ENCODE data around the gene METAP2.
"Not testable (repeated sequence)": the region's sequence is repeated elsewhere in the genome, so short reads cannot be mapped to it uniquely, and the experiment has no call there.

The METAP2 gene
- total RNA-seq, result 60.8 to 74.5 (median 69.5) reads per million in 3 donors

DNA sequence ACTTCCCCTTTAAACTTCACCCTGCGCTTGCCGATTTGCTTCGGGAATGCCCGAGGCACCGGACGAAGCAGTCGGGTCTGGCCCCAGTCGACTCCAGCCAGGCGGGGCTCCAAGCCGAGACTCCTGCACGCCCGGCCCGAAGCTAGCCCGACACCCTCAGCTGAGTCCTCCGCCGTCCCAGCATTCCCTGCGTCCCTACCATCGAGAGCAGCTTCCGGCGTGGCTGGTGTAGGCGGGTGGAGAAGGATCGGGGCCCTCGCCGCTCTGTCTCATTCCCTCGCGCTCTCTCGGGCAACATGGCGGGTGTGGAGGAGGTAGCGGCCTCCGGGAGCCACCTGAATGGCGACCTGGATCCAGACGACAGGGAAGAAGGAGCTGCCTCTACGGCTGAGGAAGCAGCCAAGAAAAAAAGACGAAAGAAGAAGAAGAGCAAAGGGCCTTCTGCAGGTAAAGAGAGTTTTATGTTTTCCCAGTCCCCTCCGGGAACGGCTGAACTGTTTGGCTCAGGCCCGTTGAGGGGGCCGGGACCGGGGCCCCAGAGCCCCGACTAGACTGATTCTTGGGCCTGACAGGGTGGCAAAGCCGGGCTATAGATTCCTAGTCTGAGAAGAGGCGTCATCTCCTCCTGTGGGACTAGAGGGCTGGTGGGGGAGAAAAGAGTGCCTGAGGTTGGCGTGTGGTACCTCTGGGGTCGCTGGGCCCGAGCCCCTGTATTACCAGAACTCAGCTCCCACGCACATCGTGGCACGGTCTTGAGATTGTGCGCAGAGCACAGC, at the start of gene METAP2:
TSS of gene METAP2 (plus strand) at position 269 of the 776 bp plus-strand sequence. CDS start at position 297, 28 bp downstream.
- DNase-seq, result peak; percentile 75 to 82 (median 82)
- no peaks in the 10 kb centered on the region for H3K27me3 ChIP-seq (replicated peaks; ENCODE audit: control insufficient read depth, insufficient read depth, low read length, poor library complexity, severe bottlenecking)
- peaks cover 5% of the 10 kb centered on the region for H3K4me1 ChIP-seq (ENCODE audit: control insufficient read depth, insufficient read depth, low read length, poor library complexity, severe bottlenecking)
- peak within 1 kb of the TSS; percentile 82 for H3K27ac ChIP-seq (ENCODE audit: insufficient read depth, low read length, poor library complexity, severe bottlenecking)
- no peaks in the 10 kb centered on the region for H3K9me3 ChIP-seq (ENCODE audit: control insufficient read depth, low read length)
- H3K4me3 ChIP-seq (ENCODE audit: insufficient read depth, low read depth, low read length, poor library complexity, severe bottlenecking), result peak within 1 kb of the TSS; percentile 82
- H3K36me3 ChIP-seq (ENCODE audit: control insufficient read depth, insufficient read depth, low read length), result peaks cover 17% of the 10 kb centered on the region

DNA sequence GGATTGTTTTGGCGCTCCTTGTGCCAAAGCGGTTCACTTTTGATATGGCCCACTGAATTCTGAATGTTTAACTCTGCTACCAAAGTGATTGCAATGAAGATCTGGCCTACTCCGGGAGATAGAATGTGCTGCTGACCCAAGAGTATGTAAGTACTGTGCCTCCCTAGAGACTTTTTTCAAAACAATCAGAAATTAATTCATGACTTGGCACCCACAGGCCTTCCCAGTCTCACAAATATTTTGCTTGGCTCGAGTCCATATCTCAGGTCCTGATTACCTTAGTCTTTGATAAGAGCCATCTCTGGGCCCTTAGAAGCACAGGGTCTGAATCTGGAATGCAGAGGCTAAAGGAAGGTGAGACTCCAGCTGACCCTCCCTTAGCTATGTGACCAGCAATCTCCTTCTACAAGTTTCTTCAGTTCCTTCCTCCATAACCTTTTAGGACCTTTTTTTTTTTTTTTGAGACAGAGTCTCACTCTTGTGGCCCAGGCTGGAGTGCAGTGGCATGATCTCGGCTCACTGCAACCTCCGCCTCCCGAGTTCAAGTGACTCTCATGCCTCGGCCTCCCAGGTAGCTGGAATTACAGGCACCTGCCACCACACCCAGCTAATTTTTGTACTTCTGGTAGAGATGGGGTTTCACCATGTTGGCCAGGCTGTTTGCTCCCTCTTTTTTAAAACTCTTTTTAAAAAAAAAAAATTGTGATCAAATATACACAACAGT, 49.5 kb upstream of the METAP2 start:
- Histone ChIP-seq H3K4me1 (ENCODE audit: control insufficient read depth, insufficient read depth, low read length, poor library complexity, severe bottlenecking) (no peaks in the 10 kb centered on the region), H3K27ac (ENCODE audit: insufficient read depth, low read length, poor library complexity, severe bottlenecking) (no peak overlapping the region), H3K36me3 (ENCODE audit: control insufficient read depth, insufficient read depth, low read length) (no peaks in the 10 kb centered on the region), H3K4me3 (ENCODE audit: insufficient read depth, low read depth, low read length, poor library complexity, severe bottlenecking) (no peak overlapping the region), H3K27me3 (replicated peaks; ENCODE audit: control insufficient read depth, insufficient read depth, low read length, poor library complexity, severe bottlenecking) (no peaks in the 10 kb centered on the region), H3K9me3 (ENCODE audit: control insufficient read depth, low read length) (no peaks in the 10 kb centered on the region)
- DNase-seq, result no peak

DNA sequence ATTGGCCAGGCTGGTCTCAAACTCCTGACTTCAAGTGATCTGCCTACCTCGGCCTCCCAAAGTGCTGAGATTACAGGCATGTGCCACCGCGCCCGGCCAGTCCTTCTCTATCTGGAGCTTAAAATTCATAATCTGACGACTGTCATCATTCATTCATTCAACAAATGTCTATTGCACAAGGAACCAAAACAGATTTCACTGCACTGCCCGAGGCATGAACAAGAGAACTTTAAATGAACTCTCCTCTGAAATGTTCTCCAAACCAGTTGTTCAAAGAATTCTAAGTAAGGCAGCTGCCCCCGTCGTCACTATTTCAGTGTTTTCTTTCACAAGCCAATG, 44.8 kb upstream of the METAP2 start:
- Histone ChIP-seq H3K27me3 (replicated peaks; ENCODE audit: control insufficient read depth, insufficient read depth, low read length, poor library complexity, severe bottlenecking) (no peaks in the 10 kb centered on the region), H3K27ac (ENCODE audit: insufficient read depth, low read length, poor library complexity, severe bottlenecking) (no peak overlapping the region), H3K36me3 (ENCODE audit: control insufficient read depth, insufficient read depth, low read length) (no peaks in the 10 kb centered on the region), H3K4me3 (ENCODE audit: insufficient read depth, low read depth, low read length, poor library complexity, severe bottlenecking) (no peak overlapping the region), H3K4me1 (ENCODE audit: control insufficient read depth, insufficient read depth, low read length, poor library complexity, severe bottlenecking) (no peaks in the 10 kb centered on the region), H3K9me3 (ENCODE audit: control insufficient read depth, low read length) (no peaks in the 10 kb centered on the region)
- DNase-seq, result no peak

DNA sequence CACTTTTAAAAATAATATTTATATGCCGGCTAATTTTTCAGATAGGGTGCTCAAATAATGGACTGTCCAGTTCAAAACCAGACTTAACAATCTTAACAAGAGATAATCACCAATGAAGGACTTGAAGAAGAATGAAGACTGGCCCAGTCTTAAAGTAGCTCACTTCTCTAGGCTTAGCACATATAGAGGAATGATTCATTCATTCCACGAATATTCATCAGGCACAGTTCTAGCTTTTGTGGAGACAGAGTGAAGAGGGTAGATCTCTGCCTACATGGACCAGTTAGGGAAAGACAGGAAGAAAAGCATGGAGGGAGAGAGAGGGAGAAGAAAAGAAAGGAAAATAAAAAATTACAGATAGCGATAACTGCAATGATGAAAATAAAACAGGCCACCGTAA, 42.8 kb upstream of the METAP2 start:
- Histone ChIP-seq H3K4me3 (ENCODE audit: insufficient read depth, low read depth, low read length, poor library complexity, severe bottlenecking) (no peak overlapping the region), H3K4me1 (ENCODE audit: control insufficient read depth, insufficient read depth, low read length, poor library complexity, severe bottlenecking) (no peaks in the 10 kb centered on the region), H3K27me3 (replicated peaks; ENCODE audit: control insufficient read depth, insufficient read depth, low read length, poor library complexity, severe bottlenecking) (no peaks in the 10 kb centered on the region), H3K9me3 (ENCODE audit: control insufficient read depth, low read length) (no peaks in the 10 kb centered on the region), H3K27ac (ENCODE audit: insufficient read depth, low read length, poor library complexity, severe bottlenecking) (no peak overlapping the region), H3K36me3 (ENCODE audit: control insufficient read depth, insufficient read depth, low read length) (no peaks in the 10 kb centered on the region)
- DNase-seq, result no peak

DNA sequence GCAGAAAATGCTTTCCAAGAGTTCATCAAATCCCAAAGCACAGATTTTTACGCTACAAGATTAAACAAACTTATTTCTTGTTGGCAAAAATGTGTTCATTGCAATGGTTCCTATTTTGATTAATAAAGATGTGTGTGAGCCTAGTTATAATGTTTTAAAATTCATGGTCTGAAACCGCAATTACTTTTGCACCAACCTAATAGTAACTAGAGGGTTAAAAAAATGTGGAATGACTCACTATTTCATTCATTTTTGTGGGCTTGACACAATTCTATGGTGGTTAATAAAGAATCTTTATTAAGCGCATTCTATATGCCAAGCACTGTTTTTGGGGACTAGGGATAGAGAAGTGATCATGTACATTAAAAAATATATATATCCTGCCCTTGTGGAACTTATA, 38.6 kb upstream of the METAP2 start:
- Histone ChIP-seq H3K36me3 (ENCODE audit: control insufficient read depth, insufficient read depth, low read length) (no peaks in the 10 kb centered on the region), H3K4me3 (ENCODE audit: insufficient read depth, low read depth, low read length, poor library complexity, severe bottlenecking) (no peak overlapping the region), H3K4me1 (ENCODE audit: control insufficient read depth, insufficient read depth, low read length, poor library complexity, severe bottlenecking) (no peaks in the 10 kb centered on the region), H3K27ac (ENCODE audit: insufficient read depth, low read length, poor library complexity, severe bottlenecking) (no peak overlapping the region), H3K27me3 (replicated peaks; ENCODE audit: control insufficient read depth, insufficient read depth, low read length, poor library complexity, severe bottlenecking) (no peaks in the 10 kb centered on the region), H3K9me3 (ENCODE audit: control insufficient read depth, low read length) (no peaks in the 10 kb centered on the region)
- DNase-seq, result no peak

DNA sequence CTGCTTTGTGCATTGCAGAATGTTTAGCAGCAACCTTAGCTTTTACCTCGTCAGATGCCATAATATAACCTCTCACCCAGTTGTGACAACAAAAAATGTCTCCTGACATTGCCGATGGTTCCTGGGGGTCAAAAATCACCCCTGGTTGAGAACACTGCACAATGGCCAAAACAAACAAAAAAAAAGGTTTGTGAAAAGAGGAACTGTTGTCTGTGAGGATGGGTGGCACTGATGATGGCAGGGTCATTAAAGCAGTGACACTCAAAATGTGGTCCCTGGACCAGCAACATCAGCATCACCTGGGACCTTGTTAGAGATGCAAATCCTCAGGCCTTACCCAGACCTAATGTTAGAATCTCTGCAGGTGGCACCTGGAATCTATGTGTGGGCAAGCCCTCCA, 36.4 kb upstream of the METAP2 start:
- no peaks in the 10 kb centered on the region for H3K36me3 ChIP-seq (ENCODE audit: control insufficient read depth, insufficient read depth, low read length)
- H3K4me1 ChIP-seq (ENCODE audit: control insufficient read depth, insufficient read depth, low read length, poor library complexity, severe bottlenecking), result no peaks in the 10 kb centered on the region
- H3K9me3 ChIP-seq (ENCODE audit: control insufficient read depth, low read length), result no peaks in the 10 kb centered on the region
- no peak for DNase-seq
- H3K27me3 ChIP-seq (replicated peaks; ENCODE audit: control insufficient read depth, insufficient read depth, low read length, poor library complexity, severe bottlenecking), result no peaks in the 10 kb centered on the region
- no peak overlapping the region for H3K27ac ChIP-seq (ENCODE audit: insufficient read depth, low read length, poor library complexity, severe bottlenecking)
- no peak overlapping the region for H3K4me3 ChIP-seq (ENCODE audit: insufficient read depth, low read depth, low read length, poor library complexity, severe bottlenecking)

DNA sequence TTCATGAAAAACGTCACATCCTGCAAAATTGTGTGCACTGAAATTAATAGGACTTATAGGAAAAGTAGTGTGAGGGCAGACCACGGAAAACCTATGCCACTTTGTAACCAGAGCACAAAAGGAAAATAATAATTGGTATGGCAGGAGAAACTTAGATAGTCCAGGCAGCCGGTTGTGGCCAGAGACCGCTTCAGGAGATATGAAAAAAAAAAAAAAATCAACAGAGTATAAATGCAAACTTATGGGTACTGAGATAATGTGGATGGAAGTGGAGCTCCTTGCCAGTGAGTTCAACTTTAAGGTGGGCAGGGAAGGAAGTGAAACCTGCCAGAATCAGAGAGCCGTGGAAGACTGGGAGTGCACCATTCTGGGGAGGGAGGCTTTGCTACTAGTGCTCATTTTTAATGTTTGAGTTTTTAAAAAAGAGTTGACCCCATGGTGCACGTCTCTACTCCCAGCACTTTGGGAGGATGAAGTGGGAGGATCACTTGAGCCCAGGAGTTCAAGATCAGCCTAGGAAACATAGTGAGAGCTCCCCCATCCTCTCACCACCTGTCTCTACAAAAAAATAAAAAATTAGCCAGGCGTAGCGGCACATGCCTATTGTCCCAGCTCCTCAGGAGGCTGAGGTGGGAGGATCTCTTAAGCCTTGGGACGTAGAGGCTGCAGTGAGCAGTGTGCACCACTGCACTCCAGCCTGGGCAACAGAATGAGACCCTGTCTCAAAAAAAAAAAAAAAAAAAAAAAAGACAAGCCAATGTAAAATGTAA, 34.3 kb upstream of the METAP2 start:
- no peak for DNase-seq
- H3K27me3 ChIP-seq (replicated peaks; ENCODE audit: control insufficient read depth, insufficient read depth, low read length, poor library complexity, severe bottlenecking), result no peaks in the 10 kb centered on the region
- no peaks in the 10 kb centered on the region for H3K36me3 ChIP-seq (ENCODE audit: control insufficient read depth, insufficient read depth, low read length)
- no peak overlapping the region for H3K27ac ChIP-seq (ENCODE audit: insufficient read depth, low read length, poor library complexity, severe bottlenecking)
- H3K4me1 ChIP-seq (ENCODE audit: control insufficient read depth, insufficient read depth, low read length, poor library complexity, severe bottlenecking), result no peaks in the 10 kb centered on the region
- no peak overlapping the region for H3K4me3 ChIP-seq (ENCODE audit: insufficient read depth, low read depth, low read length, poor library complexity, severe bottlenecking)
- H3K9me3 ChIP-seq (ENCODE audit: control insufficient read depth, low read length), result no peaks in the 10 kb centered on the region

DNA sequence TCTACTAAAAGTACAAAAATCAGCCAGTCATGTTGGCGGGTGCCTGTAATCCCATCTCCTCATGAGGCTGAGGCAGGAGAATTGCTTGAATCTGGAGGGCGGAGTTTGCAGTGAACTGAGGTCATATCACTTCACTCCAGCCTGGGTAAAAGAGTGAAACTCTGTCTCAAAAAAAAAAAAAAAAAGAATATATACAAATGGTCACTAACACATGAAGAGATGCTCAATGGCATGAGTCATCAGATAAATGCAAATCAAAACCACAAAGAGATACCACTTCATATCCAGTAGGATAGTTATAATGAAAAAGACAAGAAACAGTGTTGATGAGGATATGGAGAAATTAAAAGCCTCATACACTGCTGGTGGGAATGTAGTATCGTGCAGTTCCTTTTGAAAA, 33.6 kb upstream of the METAP2 start:
- no peaks in the 10 kb centered on the region for H3K36me3 ChIP-seq (ENCODE audit: control insufficient read depth, insufficient read depth, low read length)
- no peak overlapping the region for H3K4me3 ChIP-seq (ENCODE audit: insufficient read depth, low read depth, low read length, poor library complexity, severe bottlenecking)
- H3K9me3 ChIP-seq (ENCODE audit: control insufficient read depth, low read length), result no peaks in the 10 kb centered on the region
- no peak overlapping the region for H3K27ac ChIP-seq (ENCODE audit: insufficient read depth, low read length, poor library complexity, severe bottlenecking)
- no peaks in the 10 kb centered on the region for H3K27me3 ChIP-seq (replicated peaks; ENCODE audit: control insufficient read depth, insufficient read depth, low read length, poor library complexity, severe bottlenecking)
- DNase-seq, result no peak
- H3K4me1 ChIP-seq (ENCODE audit: control insufficient read depth, insufficient read depth, low read length, poor library complexity, severe bottlenecking), result no peaks in the 10 kb centered on the region

DNA sequence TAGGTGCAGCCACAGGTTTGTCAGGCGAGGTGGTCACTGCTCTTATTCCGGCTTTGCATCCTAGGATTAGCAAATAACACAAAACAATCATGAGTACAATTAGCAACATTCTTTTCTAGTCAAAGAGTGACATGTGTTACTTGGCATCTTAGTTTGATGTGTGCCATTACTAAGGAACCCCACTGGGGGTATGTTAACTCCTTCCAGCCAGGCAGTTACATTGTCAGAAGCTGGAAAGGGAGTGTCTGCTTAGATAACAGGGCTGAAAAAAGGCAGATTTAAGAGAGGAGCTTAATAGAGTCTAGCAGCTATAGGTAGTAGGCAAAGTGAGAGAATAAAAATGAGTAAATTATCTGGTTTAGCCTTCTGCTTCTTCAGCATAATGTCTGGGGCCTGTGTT, 30.5 kb upstream of the METAP2 start:
- DNase-seq, result no peak
- Histone ChIP-seq H3K9me3 (ENCODE audit: control insufficient read depth, low read length) (no peaks in the 10 kb centered on the region), H3K27ac (ENCODE audit: insufficient read depth, low read length, poor library complexity, severe bottlenecking) (no peak overlapping the region)

DNA sequence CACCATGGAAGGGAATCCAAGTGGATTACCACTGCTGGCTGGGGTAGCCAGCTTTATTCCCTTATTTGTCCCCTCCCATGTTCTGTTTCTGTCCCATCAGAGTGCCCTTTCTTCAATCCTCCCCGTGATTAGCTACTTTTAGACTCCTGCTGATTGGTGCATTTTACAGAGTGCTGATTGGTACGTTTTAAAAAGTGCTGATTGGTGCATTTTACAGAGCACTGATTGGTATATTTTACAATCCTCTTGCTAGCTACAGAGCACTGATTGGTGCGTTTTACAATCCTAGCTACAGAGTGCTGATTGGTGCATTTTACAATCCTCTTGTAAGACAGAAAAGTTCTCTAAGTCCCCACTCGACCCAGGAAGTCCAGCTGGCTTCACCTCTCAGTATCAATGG, 28.9 kb upstream of the METAP2 start:
- DNase-seq; H3K4me1 ChIP-seq (ENCODE audit: control insufficient read depth, insufficient read depth, low read length, poor library complexity, severe bottlenecking); H3K9me3 ChIP-seq (ENCODE audit: control insufficient read depth, low read length); H3K36me3 ChIP-seq (ENCODE audit: control insufficient read depth, insufficient read depth, low read length); H3K27me3 ChIP-seq (replicated peaks; ENCODE audit: control insufficient read depth, insufficient read depth, low read length, poor library complexity, severe bottlenecking); H3K27ac ChIP-seq (ENCODE audit: insufficient read depth, low read length, poor library complexity, severe bottlenecking); H3K4me3 ChIP-seq (ENCODE audit: insufficient read depth, low read depth, low read length, poor library complexity, severe bottlenecking): not testable (repeated sequence)

More for the DNA sequence above, 30.5 kb upstream of the METAP2 start:
- Histone ChIP-seq H3K4me1 (ENCODE audit: control insufficient read depth, insufficient read depth, low read length, poor library complexity, severe bottlenecking) (no peaks in the 10 kb centered on the region), H3K36me3 (ENCODE audit: control insufficient read depth, insufficient read depth, low read length) (no peaks in the 10 kb centered on the region), H3K4me3 (ENCODE audit: insufficient read depth, low read depth, low read length, poor library complexity, severe bottlenecking) (no peak overlapping the region), H3K27me3 (replicated peaks; ENCODE audit: control insufficient read depth, insufficient read depth, low read length, poor library complexity, severe bottlenecking) (no peaks in the 10 kb centered on the region)

Measured in effector memory CD4-positive, alpha-beta T cell (primary cell).